Stimulated activated CD8-positive, alpha-beta memory T cell treated with anti-CD3 and anti-CD28 coated beads, Interleukin-7, amount 100 ng/mL, for 1 hour (primary cell): ENCODE measurements around the gene ZNF432.
A peak's percentile ranks its signal among the peaks of the same experiment; 100 is the strongest.
"Not testable (repeated sequence)": the region's sequence is repeated elsewhere in the genome, so short reads cannot be mapped to it uniquely, and the experiment has no call there.

Experiments
- DNase-seq, 2 donors: peaks; one replicate each; pipeline ENCODE4 v3.0.0-alpha.2; 2020; ENCODE audit warnings: low read depth in 2 of 2

ZNF432 gene

GRCh38 chr19:52048555-52049501 is at the start of gene ZNF432:
Gene ZNF432 (minus strand): TSS chr19:52048838. CDS start chr19:52046868, 1,970 bp downstream.
- peak; percentile 63 to 66 for DNase-seq

DNA sequence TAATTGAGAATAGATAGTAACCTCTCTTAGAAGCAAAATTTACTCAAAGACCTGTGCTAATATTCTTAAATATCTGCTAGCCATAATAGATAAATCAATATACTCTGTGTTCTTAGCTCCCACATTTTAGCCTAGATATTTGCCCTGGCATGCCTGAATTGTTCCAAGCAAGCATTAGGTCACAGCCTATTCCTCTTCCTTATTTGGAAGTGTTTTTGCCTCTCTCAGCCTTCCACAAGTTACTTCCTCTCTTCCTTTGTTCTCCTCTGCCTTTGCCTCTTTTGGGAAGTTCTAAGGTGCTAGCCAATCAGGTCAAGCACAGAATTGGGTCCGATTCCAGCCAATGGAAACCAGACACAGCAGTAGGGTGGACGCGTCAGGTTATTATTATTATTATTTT is 47.8 kb upstream of the ZNF432 start:
- DNase-seq: not testable (repeated sequence)

DNA sequence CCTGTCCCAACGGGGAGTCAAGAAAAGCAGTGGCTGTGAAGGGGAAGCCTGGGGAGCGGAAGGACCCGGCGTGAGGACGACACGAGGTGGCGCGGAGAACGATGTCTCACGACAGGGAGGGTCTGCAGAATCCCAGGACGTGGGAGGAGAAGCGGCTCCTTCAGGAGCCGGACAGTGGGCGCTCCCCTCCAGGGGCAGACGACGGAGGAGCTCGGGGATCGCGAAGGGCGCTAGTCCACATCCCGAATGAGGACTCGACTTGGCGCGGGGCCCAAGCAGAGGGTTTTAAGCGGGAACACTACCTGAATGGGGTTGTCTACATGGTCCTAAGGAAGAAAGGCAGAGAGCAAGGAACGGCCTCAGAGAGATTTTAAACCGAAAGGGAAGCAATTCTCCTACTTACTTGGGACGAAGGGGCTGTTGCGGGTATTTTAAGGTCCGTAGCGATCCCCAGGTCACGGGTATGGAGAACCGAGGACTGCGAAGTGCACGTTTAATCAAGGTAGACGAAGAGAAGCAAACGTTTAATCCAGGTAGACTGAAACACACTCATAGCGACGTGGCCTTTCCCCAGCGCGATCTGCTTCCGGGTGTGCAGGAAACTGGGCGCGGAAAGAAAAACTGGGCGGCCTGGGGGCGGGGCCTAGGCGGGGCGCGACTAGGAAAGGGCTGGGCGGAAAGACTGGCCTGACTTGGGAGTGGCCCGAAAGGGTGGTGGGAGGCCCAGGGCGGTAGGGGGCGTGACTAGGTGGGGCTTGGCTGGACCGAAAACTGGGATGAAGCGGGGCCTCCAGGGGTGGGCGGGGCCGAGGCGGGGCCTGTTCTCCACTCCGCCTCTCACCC is 46.8 kb upstream of the ZNF432 start, which contains the start of gene ZNF841:
ZNF841 (minus strand) TSS at position 594 of the 843 bp plus-strand sequence. CDS start 10,964 bp downstream, outside the sequence.
- DNase-seq: peak; percentile 72 to 77

DNA sequence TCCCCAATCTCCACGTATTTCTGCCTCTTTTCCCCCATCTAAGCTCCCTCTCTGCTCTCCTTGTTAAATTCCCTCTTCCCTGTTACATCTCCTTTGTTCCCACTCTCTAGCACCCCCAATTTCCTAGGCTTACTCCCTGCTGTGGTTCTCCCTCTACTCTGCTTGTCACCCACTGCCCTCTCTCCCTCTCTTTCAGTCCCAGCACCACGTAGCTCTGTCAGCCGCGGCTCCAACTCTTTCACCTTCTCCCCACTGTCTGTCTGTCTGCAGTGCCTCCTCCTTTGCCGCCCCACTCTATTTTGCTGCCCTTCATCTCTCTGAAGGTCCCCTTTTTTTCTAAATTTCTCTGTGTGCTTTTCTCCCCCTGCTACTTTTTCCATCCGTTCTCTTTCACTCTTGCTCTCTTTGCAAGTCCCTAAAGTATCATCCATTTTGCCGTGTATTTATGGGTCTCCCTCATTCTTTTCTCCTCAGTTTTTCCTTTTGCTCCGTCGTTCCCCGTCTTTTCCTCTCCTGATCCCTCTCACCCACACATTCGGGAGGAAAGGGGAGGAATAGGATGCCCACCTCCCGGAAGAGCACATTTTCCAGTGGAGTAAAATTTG is 46.0 kb upstream of the ZNF432 start:
- no peak for DNase-seq

DNA sequence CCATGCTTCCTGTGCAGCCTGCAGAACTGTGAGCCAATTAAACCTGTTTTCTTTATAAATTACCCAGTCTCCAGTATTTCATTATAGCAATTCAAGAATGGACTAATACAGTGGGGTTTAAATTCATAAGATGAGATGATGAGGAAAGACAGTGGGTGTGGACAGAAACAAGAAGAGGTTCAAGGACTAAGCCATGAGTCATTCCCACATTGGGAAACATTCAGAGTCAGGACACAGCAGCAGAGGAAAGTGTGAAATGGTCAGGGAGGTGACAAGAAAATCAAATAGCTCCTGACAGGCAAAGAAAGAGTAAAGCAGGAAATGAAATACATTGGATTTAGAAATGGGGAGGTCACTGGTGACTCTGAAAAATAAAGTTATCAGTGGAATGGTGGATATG is 37.8 kb upstream of the ZNF432 start:
- DNase-seq: no peak

- no peak for DNase-seq
Measured at GRCh38 chr19:52070496-52070895, 21.9 kb upstream of the ZNF432 start.

- no peak for DNase-seq
Measured at GRCh38 chr19:52069653-52070052, 21.0 kb upstream of the ZNF432 start.

DNA sequence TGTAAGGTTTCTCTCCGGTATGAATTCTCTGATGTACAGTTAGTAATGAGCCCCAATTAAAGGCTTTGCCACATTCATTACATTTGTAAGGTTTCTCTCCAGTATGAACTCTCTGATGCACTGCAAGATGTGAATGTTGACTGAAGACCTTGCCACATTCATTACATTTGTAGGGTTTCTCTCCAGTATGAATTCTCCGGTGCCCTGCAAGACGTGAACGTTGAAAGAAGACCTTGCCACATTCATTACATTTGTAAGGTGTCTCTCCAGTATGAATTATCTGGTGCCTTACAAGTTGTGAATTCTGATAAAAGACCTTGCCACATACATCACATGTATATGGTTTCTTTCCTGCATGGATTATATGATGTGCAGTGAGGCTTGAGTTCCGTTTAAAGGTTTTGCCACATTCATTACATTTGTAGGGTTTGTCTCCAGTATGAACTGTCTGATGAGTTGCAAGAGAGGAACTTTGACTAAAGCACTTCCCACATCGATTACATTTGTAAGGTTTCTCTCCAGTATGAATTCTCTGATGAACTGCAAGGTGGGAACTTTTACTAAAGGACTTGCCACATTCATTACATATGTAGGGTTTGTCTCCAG is 17.7 kb upstream of the ZNF432 start:
- DNase-seq: no peak

DNA sequence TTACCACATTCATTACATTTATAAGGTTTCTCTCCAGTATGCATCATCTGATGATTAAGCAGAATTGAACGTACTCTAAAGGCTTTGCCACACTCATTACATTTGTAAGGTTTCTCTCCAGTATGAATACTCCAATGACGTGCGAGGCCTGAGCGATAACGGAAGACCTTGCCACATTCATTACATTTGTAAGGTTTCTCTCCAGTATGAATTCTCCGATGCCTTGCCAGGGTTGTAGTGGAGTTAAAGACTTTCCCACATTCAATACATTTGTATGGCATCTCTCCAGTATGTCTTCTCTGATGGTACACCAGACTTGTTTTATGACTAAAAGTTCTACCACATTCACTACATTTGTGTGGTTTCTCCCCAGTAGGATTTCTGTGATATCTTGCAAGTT is 16.8 kb upstream of the ZNF432 start:
- DNase-seq: no peak

GRCh38 chr19:52056480-52056879 is 7.8 kb upstream of the ZNF432 start:
- not testable (repeated sequence) for DNase-seq

DNA sequence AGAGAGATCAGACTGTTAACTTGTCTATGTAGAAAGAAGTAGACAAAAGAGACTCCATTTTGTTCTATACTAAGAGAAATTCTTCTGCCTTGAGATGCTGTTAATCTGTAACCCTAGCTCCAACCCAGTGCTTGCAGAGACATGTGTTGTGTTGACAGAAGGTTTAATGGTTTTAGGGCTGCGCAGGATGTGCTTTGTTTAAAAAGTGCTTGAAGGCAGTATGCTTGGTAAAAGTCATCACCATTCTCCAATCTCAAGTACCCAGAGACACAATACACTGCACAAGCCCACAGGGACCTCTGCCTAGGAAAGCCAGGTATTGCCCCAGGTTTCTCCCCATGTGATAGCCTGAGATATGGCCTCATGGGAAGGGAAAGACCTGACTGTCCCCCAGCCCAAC is 3.1 kb upstream of the ZNF432 start:
- DNase-seq: not testable (repeated sequence)

- DNase-seq: no peak
Measured at GRCh38 chr19:52039169-52039568, 9.5 kb downstream of the ZNF432 start.

- no peak for DNase-seq
Measured at GRCh38 chr19:52034051-52034728, 14.4 kb downstream of the ZNF432 start.

DNA sequence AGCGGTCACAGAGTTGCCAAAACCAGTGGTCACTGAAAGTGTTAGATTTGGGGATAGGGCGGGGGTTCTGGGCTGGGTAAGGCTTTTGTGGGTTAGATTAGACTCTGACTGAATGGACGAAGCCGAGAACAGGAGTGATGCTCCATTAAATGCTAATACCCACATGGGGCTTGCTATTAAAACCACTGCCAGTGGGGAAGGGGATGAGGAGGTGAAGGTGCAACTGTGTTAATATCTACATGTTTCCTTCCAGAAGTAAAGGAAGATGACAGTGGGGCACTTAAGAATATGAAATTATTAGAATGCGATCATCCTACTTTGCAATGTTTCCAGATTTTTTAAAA is 19.9 kb downstream of the ZNF432 start:
- no peak for DNase-seq

GRCh38 chr19:52028027-52028779 is 20.4 kb downstream of the ZNF432 start, which contains the start of gene ZNF614:
Gene ZNF614 (minus strand): TSS chr19:52028379. CDS start chr19:52025745, 2,634 bp downstream.
- DNase-seq: peak; percentile 65 to 67

GRCh38 chr19:52026255-52026990 is 22.2 kb downstream of the ZNF432 start:
- not testable (repeated sequence) for DNase-seq

GRCh38 chr19:52024478-52024877 is 24.2 kb downstream of the ZNF432 start:
- DNase-seq: not testable (repeated sequence)

- DNase-seq: no peak
Measured at GRCh38 chr19:52022193-52022592, 26.4 kb downstream of the ZNF432 start.

GRCh38 chr19:52020506-52020905 is 28.1 kb downstream of the ZNF432 start:
- DNase-seq: no peak
